Measurements from ENCODE around the gene TKTL1.

DNA sequence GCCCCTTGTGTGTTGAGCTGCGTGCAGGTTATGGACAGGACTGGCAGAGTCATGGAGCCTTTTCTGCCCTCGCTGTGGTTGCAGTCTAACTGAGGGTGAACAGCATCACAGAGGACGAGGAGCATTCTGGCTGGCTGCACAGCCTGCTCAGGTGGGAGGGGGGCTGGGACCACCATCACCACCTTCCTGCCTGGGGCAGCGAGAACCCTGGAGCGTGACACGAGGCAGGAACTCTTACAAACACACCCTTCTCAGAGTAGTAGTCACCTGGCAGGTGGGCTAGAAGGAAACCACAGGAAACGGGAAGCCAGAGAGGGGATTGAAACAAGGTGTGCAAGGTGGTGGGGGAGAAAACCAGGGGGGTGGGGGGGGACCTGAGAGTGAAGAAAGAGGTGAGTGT lies 25.6 kb downstream of the TKTL1 start:
- no peak for TF ChIP-seq POLR2A (IDR thresholded peaks at IDR 0.05)
- no peak for TF ChIP-seq CTCF (IDR thresholded peaks at IDR 0.05)

All from transverse colon (tissue), 3 donors.